NCI-H1105 treated with DMSO at 0.1 percent for 48 hours (cell line): ENCODE measurements around the gene CALML5.

Experiments used
- DNase-seq: peaks from one replicate; lab custom pipeline; 2025; lab: John Stamatoyannopoulos, UW

Gene CALML5

GRCh38 chr10:5533098-5533731 is 33.8 kb upstream of the CALML5 start:
- no peak for DNase-seq

DNA sequence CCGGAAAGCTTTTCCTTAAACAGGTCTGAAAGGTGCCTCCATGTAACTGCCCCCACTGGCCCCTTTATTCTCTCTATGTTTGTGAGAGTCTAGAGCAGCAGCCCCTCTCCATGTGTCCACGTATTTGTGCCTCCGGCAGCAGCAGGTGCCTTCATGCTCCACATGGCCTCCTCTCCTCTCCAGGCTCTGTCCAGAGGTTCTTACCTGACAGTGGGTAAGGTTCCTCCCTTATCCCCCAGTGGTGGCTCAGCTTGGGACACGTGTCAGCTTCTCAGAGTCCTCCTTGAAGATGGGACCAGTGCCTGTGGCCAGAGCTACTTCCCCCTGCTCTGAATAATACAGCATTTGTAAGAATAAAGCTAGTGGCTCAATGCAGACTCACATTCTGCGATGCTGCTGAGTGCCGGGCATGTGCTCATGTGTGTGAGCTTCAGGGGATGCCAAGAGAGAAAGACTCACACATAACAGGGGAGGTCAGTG is 33.3 kb upstream of the CALML5 start:
- DNase-seq = no peak

- no peak for DNase-seq
Measured at GRCh38 chr10:5532307-5532605, 32.9 kb upstream of the CALML5 start.

DNA sequence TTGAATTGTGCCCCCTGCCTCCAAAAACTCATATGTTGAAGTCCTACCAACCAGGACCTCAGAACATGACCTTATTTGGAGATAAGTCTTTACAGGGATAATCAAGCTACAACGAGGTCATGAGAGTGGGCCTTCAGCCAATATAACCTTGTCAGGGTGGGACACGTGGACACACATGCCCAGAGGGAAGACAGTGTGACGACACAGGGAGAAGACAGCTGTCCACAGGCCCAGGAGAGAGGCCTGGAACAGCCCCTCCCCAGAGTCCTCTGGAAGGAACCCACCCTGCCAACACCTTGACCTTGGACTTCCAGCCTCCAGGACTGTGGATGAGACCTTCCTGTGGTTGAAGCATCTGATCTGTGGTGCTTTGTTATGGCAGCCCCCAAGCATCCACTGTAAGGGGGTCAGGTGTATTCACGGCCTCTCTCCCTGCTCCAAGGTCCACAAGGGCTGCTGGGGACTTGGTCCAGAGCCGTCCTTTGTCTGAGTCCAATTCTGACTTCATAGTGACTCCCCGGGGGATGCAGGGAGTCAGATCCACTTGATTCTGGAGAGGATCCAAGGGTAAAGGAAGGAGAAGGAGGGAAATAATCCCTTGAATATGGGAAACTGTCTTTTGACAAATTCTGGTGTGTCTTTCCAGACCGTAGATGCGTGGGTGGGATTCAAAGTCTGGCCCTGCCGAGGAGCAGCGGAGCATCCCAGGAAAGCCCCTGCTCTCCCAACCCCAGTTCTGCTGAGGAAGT is 32.4 kb upstream of the CALML5 start:
- no peak for DNase-seq

GRCh38 chr10:5530846-5531557 is 31.6 kb upstream of the CALML5 start:
- no peak for DNase-seq

DNA sequence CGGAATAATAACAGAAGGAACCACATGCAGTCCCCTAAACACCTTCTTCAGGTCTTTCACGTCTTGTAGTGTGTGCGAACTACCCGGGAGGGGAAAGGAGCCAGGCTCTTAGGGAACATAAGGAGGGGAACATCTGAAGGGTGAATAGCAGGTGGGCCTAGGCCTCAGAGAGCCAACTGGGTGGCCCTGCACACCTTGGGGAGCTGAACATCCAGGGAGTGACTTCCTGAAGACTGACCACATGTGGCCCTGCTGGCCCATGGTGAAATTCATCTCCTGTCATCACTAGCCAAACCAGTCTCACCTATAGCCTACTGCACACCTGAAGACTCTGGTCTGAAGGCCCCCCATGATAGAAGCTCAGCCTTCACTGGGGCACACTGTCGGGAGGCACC is 31.0 kb upstream of the CALML5 start:
- no peak for DNase-seq

DNA sequence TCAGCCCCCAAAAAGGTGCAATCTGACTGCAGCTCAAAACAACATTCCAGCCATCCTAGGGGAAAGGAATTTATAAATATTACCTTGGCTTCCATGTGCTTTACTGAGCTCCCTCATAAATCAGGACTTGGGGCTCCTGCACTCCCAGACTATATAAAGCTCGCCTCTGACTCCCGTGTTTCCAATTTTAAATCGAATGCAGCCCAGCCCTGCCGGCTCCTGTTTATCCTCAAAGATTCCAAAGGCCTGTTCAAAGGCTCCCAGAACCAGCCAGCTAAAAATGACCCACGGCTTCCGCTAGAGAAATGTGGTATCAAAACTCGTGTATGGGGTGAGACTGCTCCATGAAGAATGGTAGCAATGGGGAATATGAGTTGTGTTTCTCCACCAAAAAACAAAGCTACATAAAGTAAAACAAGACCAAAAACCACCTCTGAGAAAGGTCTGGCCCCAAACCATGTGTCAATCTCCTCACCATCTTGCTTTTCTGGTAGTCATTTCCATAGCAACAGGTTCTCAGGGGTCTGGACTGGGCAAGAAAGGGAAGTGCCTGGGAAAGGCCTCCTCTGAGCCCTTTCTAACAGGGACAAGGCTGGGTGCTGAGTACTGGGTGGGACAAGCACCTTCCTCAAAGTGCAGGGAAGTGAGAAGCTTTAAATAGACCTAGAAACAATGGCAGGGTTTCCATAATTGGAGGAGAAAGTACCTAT is 30.5 kb upstream of the CALML5 start:
- no peak for DNase-seq

- DNase-seq = no peak
Measured at GRCh38 chr10:5528989-5529701, 29.8 kb upstream of the CALML5 start.

- DNase-seq = peak; percentile 52
Measured at GRCh38 chr10:5527332-5528200, 28.2 kb upstream of the CALML5 start.

GRCh38 chr10:5526691-5527331 is 27.4 kb upstream of the CALML5 start:
- DNase-seq = no peak

DNA sequence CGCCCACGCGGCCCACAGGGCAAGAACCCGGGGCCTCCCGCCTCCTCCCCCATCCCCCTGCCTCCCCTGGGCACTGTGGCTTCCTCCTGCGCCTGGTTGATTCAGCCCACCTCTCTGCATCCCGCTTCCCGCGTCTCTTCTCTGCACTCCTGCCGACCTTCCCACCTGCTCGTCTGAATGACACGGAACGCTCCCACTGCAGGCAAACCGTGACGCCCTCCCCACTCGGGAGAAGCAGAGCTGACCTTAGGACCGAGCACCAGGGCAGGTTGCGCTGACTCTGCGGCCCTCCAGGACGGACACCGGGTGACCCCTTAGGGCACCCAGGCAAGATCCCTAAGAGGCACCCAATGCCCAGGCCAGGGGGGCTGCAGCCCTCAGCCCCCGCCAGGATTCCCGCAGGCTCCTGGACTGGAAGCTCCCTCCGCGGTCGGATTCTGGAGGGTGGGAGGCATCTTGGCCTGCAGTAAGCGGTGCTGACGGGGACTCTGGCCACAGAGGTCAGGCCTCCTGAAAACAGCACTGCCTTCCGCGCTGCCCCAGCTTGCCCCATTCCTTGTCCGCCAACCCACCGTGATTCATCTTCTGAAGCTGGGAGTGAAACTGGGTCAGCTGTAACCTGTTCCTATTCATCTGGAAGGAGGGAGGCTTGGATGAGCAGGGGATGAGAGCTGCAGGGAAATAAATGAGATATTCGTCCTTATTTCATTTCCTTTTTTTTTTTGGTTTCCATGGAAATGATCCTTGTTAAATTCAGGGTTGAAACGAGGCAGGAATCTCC is 26.4 kb upstream of the CALML5 start:
- no peak for DNase-seq

DNA sequence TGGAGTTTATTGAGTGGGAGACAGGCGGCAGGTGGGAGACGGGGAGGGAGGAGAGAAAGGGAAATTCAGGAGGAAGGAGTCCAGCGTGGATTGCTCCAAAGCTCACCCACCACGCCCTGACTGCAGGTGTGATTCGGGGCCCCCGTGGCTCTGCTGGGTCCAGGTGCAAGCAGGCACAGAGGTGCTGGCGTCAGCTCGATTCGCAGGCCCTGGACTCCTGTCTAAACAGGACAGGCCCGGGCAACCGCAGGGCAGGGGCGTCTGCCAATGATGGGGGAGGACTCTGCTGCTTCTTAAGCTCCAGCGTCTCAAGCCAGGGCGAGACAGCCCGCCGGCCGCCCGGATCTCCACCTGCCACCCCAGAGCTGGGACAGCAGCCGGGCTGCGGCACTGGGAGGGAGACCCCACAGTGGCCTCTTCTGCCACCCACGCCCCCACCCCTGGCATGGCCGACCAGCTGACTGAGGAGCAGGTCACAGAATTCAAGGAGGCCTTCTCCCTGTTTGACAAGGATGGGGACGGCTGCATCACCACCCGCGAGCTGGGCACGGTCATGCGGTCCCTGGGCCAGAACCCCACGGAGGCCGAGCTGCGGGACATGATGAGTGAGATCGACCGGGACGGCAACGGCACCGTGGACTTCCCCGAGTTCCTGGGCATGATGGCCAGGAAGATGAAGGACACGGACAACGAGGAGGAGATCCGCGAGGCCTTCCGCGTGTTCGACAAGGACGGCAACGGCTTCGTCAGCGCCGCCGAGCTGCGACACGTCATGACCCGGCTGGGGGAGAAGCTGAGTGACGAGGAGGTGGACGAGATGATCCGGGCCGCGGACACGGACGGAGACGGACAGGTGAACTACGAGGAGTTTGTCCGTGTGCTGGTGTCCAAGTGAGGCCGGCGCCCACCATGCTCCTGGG is 25.5 kb upstream of the CALML5 start, which contains the start of gene CALML3:
Gene CALML3, plus strand, starts transcription at position 321 of the 920 bp plus-strand sequence. Its CDS starts 125 bp downstream, at position 446.
- DNase-seq = peak; percentile 84

DNA sequence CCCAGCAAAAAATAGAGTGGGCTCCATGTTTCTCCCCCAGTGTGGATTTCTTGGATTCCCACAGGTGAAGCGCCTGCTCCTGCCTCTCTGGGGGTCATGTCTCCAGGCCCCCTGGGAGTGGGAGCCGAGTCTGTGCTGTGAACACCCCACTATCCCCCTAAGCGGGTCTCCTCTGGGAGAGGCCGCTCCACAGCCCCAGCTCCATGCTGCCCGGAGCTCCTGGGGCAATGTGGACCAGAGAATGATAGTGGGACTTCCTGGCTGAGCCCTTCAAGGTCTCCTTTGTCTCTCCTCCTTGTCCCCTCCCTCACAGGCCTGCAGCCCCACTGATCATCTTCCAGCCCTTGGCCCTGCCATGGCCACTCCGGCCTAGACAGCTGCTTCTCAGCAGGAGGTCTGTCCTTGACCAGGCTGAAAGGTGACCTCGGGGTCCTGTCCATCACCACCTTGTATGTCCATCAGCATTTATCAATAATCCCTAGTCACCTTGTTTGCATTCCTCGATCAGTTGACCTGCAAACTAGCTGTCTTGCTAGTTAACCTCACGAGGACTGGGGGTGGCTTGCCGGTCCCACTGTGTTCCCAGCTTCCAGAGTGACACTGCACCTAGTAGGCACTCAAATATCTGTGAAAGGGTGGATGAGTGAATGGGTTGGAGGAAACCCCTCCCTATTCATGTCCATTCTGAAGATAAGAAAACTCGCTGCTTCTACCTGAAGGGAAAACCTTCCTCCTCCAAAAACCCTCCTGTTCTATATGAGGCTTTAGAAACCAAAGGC is 24.6 kb upstream of the CALML5 start:
- DNase-seq = no peak

- DNase-seq = no peak
Measured at GRCh38 chr10:5522913-5523560, 23.7 kb upstream of the CALML5 start.

DNA sequence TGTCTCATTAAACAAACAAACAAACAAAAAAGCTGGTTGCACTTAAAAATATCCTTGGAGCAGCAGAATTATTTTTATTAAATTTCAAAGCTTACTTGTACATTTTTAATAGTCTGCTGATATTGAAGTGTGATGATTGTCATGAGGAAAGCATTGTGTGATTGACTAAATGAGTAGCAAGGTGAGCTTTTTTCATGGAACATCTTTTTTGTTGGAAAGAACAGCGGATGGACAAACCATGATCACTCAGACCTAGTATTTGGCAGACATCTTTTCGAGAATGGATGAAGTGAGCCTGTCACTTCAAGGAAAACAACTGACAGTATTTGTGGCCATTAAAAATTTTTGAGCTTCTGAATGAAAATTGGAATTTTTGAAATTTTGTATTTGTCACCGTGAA is 19.7 kb upstream of the CALML5 start:
- no peak for DNase-seq

- DNase-seq = peak; percentile 82
Measured at GRCh38 chr10:5518143-5518542, 18.8 kb upstream of the CALML5 start.

- no peak for DNase-seq
Measured at GRCh38 chr10:5517546-5517945, 18.2 kb upstream of the CALML5 start.
